HG03064 (cell line): ENCODE results near the gene TNP2.
"Not testable (repeated sequence)": the region's sequence is repeated elsewhere in the genome, so short reads cannot be mapped to it uniquely, and the experiment has no call there.

Source experiments
- ATAC-seq: cut with Tn5 transposase; IDR thresholded peaks from one replicate; pipeline ENCODE4 v1.9.1; 2021; ENCODE audit warnings: low read depth; ENCODE audit not compliant: unreplicated experiment

TNP2 gene

GRCh38 chr16:11225677-11226549 lies 43.2 kb downstream of the TNP2 start:
- ATAC-seq = no peak

GRCh38 chr16:11224894-11225676 lies 44.0 kb downstream of the TNP2 start:
- peak; percentile 67 for ATAC-seq

- no peak for ATAC-seq
Measured at GRCh38 chr16:11224096-11224893, 44.8 kb downstream of the TNP2 start.

- not testable (repeated sequence) for ATAC-seq
Measured at GRCh38 chr16:11220507-11220906, 48.6 kb downstream of the TNP2 start.

- no peak for ATAC-seq
Measured at GRCh38 chr16:11219178-11219577, 49.9 kb downstream of the TNP2 start.

- ATAC-seq = no peak
Measured at GRCh38 chr16:11218604-11218962, 50.5 kb downstream of the TNP2 start.
